Measurements from ENCODE around the gene WASHC2A.
"Not testable (repeated sequence)": the region's sequence is repeated elsewhere in the genome, so short reads cannot be mapped to it uniquely, and the experiment has no call there.

DNA sequence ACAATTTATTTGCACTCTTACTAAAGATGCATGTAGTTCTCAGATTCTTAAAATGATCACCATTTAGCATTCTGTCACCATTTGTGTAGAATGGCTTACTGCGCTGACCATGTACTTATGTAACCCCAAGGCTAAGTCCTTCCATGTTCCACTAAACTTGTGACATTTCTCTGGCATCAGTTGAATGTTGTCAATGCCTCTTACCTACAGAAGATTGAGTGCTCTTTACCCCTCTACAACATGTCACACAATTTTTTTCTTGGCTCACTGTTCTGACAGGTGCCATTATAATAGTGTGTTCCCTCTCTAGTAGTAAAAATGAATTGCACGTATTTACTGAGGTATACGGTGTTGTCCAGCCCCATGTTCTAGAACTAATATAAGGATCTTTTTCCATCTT lies 100.1 kb downstream of the WASHC2A start:
- not testable (repeated sequence) for TF ChIP-seq POLR2A (IDR thresholded peaks at IDR 0.05; ENCODE audit: low read length); GATA1 (IDR thresholded peaks at IDR 0.05; ENCODE audit: low read depth, low read length)

Measured in erythroblast (primary cell).